ENCODE data around the gene ABCB9. TPM values are rescaled to one million over a fixed set of nuclear protein-coding genes. Genes with fewer than 3 reads are reported as not detected.

ABCB9 gene
- total and polyA plus RNA-seq, 2 of the 8 experiments (the other 6 are each of a cell fraction or from before 2014, with no cell fraction given): 3.8 to 8.0 TPM

GRCh38 chr12:122999986-123000420 lies 33.7 kb upstream of the ABCB9 start:
- peak overlapping the region; percentile 51; the same call in 1 of the 2 replicates for H4K8ac ChIP-seq (ENCODE audit: extremely low read depth, insufficient read depth, low read length)
- DNase-seq (ENCODE audit: low read depth in 1 of 2, low spot score in 2 of 2): no peak
- H3K56ac ChIP-seq (replicated peaks; ENCODE audit: insufficient read length, low read depth, low read length): no peak overlapping the region
- H4K20me1 ChIP-seq (replicated peaks in 1 of 2; ENCODE audit: control insufficient read depth in 1 of 2, insufficient read depth in 2 of 2, low read length in 2 of 2): no peaks in the 10 kb centered on the region
- no peak overlapping the region for H2BK12ac ChIP-seq (ENCODE audit: low read depth, low read length)
- no peaks in the 10 kb centered on the region for H3K79me1 ChIP-seq (ENCODE audit: low read depth, low read length)
- no peak overlapping the region for H3K4ac ChIP-seq (replicated peaks; ENCODE audit: insufficient read length, low read depth, low read length)
- 85% methylated on average over 18 of the region's 20 CpGs; no CpG with 5 or more reads in 1 of the 2 experiments for WGBS, 2 experiments (ENCODE audit: extremely low coverage in 1 of 2, insufficient coverage in 1 of 2, insufficient read length in 1 of 2, insufficient replicate concordance in 2 of 2, low coverage in 1 of 2, low lambda C conversion rate in 2 of 2, missing lambda C conversion rate in 1 of 2)
- H3K14ac ChIP-seq (ENCODE audit: insufficient read length): no peak overlapping the region
- no peak overlapping the region for H4K5ac ChIP-seq (ENCODE audit: insufficient read length, low read depth, low read length)
- ChIA-PET CTCF (ENCODE audit: partially characterized antibody) (interaction anchor here (0.6 to 3.5 kb wide), 12 partner anchors 10 to 350 kb away, joined by 3 to 13 read pairs (median 3); no protein-coding TSS in a partner anchor), POLR2A (ENCODE audit: partially characterized antibody) (interaction anchor here (1.6 kb wide), 1 partner anchor 233 kb away, joined by 3 read pairs; the partner anchor contains the start of genes MPHOSPH9 and MTRFR)
- no peaks in the 10 kb centered on the region for H3K36me3 ChIP-seq (ENCODE audit: control insufficient read depth in 2 of 4, insufficient read depth in 4 of 4, low read length in 3 of 4)
- H3K27ac ChIP-seq (ENCODE audit: low read depth, low read length): no peak overlapping the region
- H2BK5ac ChIP-seq (ENCODE audit: low read depth, low read length): no peak overlapping the region
- no peaks in the 10 kb centered on the region for H3K4me1 ChIP-seq (replicated peaks in 1 of 4; ENCODE audit: control insufficient read depth in 3 of 4, insufficient read depth in 4 of 4, low read length in 3 of 4)
- H3K9ac ChIP-seq (replicated peaks in 1 of 4; ENCODE audit: extremely low read depth in 1 of 4, low read depth in 3 of 4, low read length in 3 of 4): no peak overlapping the region
- no peak overlapping the region for H3K18ac ChIP-seq (ENCODE audit: extremely low read depth, low read length)
- H3K79me2 ChIP-seq (ENCODE audit: control insufficient read depth in 1 of 2, insufficient read depth in 2 of 2, low read length in 2 of 2): no peaks in the 10 kb centered on the region
- no peak overlapping the region for H3K23ac ChIP-seq (ENCODE audit: insufficient read length)
- no peak overlapping the region for H3K4me3 ChIP-seq (ENCODE audit: extremely low read depth in 1 of 4, insufficient read depth in 2 of 4, low read depth in 3 of 4, low read length in 4 of 4)
- H3K27me3 ChIP-seq (replicated peaks in 1 of 4; ENCODE audit: control insufficient read depth in 3 of 4, extremely low read depth in 1 of 4, insufficient read depth in 3 of 4, low read length in 3 of 4): no peaks in the 10 kb centered on the region
- H2BK120ac ChIP-seq (replicated peaks; ENCODE audit: low read depth, low read length): no peak overlapping the region
- H2BK15ac ChIP-seq (ENCODE audit: low read length): no peak overlapping the region
- no peak for FAIRE-seq
- no peak overlapping the region for H2AK5ac ChIP-seq (ENCODE audit: low read depth, low read length)
- no peak overlapping the region for H2BK20ac ChIP-seq (ENCODE audit: low read length)
- no peak overlapping the region for H3K4me2 ChIP-seq (ENCODE audit: insufficient read depth in 1 of 2, low read depth in 2 of 2, low read length in 2 of 2)
- H3K23me2 ChIP-seq (ENCODE audit: low read depth, low read length): no peaks in the 10 kb centered on the region
- H2AFZ ChIP-seq (ENCODE audit: low read length): no peak overlapping the region
- no peaks in the 10 kb centered on the region for H3K9me3 ChIP-seq (ENCODE audit: insufficient read depth in 2 of 2, low read depth in 1 of 2, low read length in 1 of 2)
- H4K91ac ChIP-seq (replicated peaks; ENCODE audit: insufficient read length, low read length): no peak overlapping the region
- TF ChIP-seq KDM5A (IDR thresholded peaks at IDR 0.05; ENCODE audit: low read length) (no peak), SIX5 (IDR thresholded peaks at IDR 0.05; ENCODE audit: low read depth, low read length) (no peak), ZNF274 (IDR thresholded peaks at IDR 0.05; ENCODE audit: borderline replicate concordance, extremely low read depth, low read length) (no peak), SP1 (IDR thresholded peaks at IDR 0.05; ENCODE audit: low read depth, low read length) (no peak), ASH2L (IDR thresholded peaks at IDR 0.05; ENCODE audit: low read length) (no peak), EGR1 (IDR thresholded peaks at IDR 0.05; ENCODE audit: borderline replicate concordance, low read depth, low read length) (no peak), CEBPB (IDR thresholded peaks at IDR 0.05; ENCODE audit: low read depth, low read length) (no peak), GTF2F1 (IDR thresholded peaks at IDR 0.05; ENCODE audit: borderline replicate concordance, low read depth, low read length) (no peak), HDAC6 (IDR thresholded peaks at IDR 0.05; ENCODE audit: low read depth, low read length) (no peak), BCL11A (IDR thresholded peaks at IDR 0.05; ENCODE audit: low read depth in 2 of 2, low read length in 2 of 2) (no peak), BRCA1 (IDR thresholded peaks at IDR 0.05; ENCODE audit: low read depth, low read length) (no peak), SP4 (IDR thresholded peaks at IDR 0.05; ENCODE audit: low read length) (no peak)
- TF ChIP-seq, protein P1, sequence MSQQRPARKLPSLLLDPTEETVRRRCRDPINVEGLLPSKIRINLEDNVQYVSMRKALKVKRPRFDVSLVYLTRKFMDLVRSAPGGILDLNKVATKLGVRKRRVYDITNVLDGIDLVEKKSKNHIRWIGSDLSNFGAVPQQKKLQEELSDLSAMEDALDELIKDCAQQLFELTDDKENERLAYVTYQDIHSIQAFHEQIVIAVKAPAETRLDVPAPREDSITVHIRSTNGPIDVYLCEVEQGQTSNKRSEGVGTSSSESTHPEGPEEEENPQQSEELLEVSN (IDR thresholded peaks at IDR 0.05): no peak
- TF ChIP-seq, protein P2, sequence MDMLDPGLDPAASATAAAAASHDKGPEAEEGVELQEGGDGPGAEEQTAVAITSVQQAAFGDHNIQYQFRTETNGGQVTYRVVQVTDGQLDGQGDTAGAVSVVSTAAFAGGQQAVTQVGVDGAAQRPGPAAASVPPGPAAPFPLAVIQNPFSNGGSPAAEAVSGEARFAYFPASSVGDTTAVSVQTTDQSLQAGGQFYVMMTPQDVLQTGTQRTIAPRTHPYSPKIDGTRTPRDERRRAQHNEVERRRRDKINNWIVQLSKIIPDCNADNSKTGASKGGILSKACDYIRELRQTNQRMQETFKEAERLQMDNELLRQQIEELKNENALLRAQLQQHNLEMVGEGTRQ (IDR thresholded peaks at IDR 0.05; ENCODE audit: low read length): no peak

All from H1 (cell line).